GM12878 (cell line): ENCODE results near the gene HOMER2. TPM values are rescaled to one million over a fixed set of nuclear protein-coding genes. Genes with fewer than 3 reads are reported as not detected.
A peak's percentile ranks its signal among the peaks of the same experiment; 100 is the strongest.

Experiments used
- ATAC-seq: fragments of 200-7000 bp; cut with Tn5 transposase; 3 replicates; pipeline ENCODE4 v1.9.1; 2020; ENCODE audit warnings: mild to moderate bottlenecking, moderate library complexity
- BruUV-seq: library from RNA; stranded (reverse); fragments of 400-500 nt; replicated peaks from 2 replicates; lab custom pipeline; 2021; lab: Mats Ljungman, UMichigan
- CTCF ChIA-PET: fragments of 300-600 bp; sonication (Branson Sonifier 250); formaldehyde crosslinking; extraction: SDS; loops from one replicate; lab custom pipeline; 2021; ENCODE audit warnings: inconsistent platforms; lab: Yijun Ruan, JAX
- POLR2A ChIA-PET: fragments of 350-600 bp; formaldehyde crosslinking; extraction: SDS; loops from one replicate; lab custom pipeline; 2021; ENCODE audit warnings: inconsistent platforms; lab: Charles Lee
- RAD21 ChIA-PET: fragments of 300-600 bp; sonication (Branson Sonifier 250); formaldehyde crosslinking; loops from one replicate; lab custom pipeline; 2023; ENCODE audit warnings: antibody characterized with exemption; ENCODE audit not compliant: unreplicated experiment; lab: Charles Lee
- SMC1A ChIA-PET: fragments of 300-600 bp; sonication (Branson Sonifier 250); formaldehyde crosslinking; loops from one replicate; lab custom pipeline; 2023; ENCODE audit not compliant: unreplicated experiment, uncharacterized antibody; lab: Charles Lee
- DNase-seq: peaks from one replicate; pipeline ENCODE4 v3.0.0-alpha.2; 2011; ENCODE audit warnings: low read depth, low spot score
- FAIRE-seq: peaks from 3 replicates; lab custom pipeline; 2011; peaks lifted over from hg19 to GRCh38; lab: Jason Lieb, UNC
- H2AFZ ChIP-seq: 2 replicates; pipeline ENCODE4 v1.6.0; 2011; ENCODE audit warnings: low read depth, low read length, control low read depth; ENCODE audit not compliant: control insufficient read depth
- H3K27ac ChIP-seq: 2 replicates; pipeline ENCODE4 v1.5.1; 2011; ENCODE audit warnings: control low read depth; ENCODE audit not compliant: control insufficient read depth, insufficient read depth
- H3K27me3 ChIP-seq, 2 experiments: replicated peaks in 1 of 2; 2 replicates each; pipeline versions ENCODE4 v1.6.0 to v1.6.1; 2011; ENCODE audit warnings: low read length in 1 of 2; ENCODE audit not compliant: control insufficient read depth in 2 of 2, insufficient read depth in 2 of 2
- H3K36me3 ChIP-seq, 2 experiments: 2 replicates each; pipeline ENCODE4 v1.5.1; 2011; ENCODE audit warnings: low read length in 1 of 2; ENCODE audit not compliant: control insufficient read depth in 2 of 2, insufficient read depth in 2 of 2
- H3K4me1 ChIP-seq: 2 replicates; pipeline ENCODE4 v1.6.1; 2011; ENCODE audit warnings: mild to moderate bottlenecking, low read length, moderate library complexity, mixed read lengths; ENCODE audit not compliant: control insufficient read depth, insufficient read depth
- H3K4me2 ChIP-seq: 2 replicates; pipeline ENCODE4 v1.6.0; 2011; ENCODE audit warnings: control low read depth; ENCODE audit not compliant: control insufficient read depth, insufficient read depth
- H3K4me3 ChIP-seq: fragments of 200-600 bp; sonication (generic); 2 replicates; pipeline ENCODE4 v1.5.1; 2016
- H3K79me2 ChIP-seq: 2 replicates; pipeline ENCODE4 v1.6.0; 2011; ENCODE audit warnings: low read length; ENCODE audit not compliant: control insufficient read depth, insufficient read depth
- H3K9ac ChIP-seq: 2 replicates; pipeline ENCODE4 v1.8.0; 2011; ENCODE audit warnings: low read length, control low read depth, mixed read lengths; ENCODE audit not compliant: control insufficient read depth, insufficient read depth
- H3K9me3 ChIP-seq: replicated peaks from 3 replicates; pipeline ENCODE4 v1.5.1; 2011; ENCODE audit warnings: mild to moderate bottlenecking, low read length; ENCODE audit not compliant: control insufficient read depth, insufficient read depth
- H4K20me1 ChIP-seq: 2 replicates; pipeline ENCODE4 v1.6.0; 2011; ENCODE audit not compliant: control insufficient read depth, insufficient read depth
- BMI1 ChIP-seq: fragments of 450-650 bp; IDR thresholded peaks from 2 replicates; pipeline ENCODE4 v1.6.1; 2016; ENCODE audit warnings: mild to moderate bottlenecking, moderate library complexity, borderline replicate concordance
- CBX3 ChIP-seq: fragments of 200-600 bp; sonication (generic); IDR thresholded peaks from 2 replicates; pipeline ENCODE4 v1.6.1; 2016; ENCODE audit warnings: low read depth, borderline replicate concordance
- CREM ChIP-seq: IDR thresholded peaks from 2 replicates; pipeline ENCODE4 v1.6.1; 2014; ENCODE audit warnings: antibody characterized with exemption, low read depth
- EED ChIP-seq: sonication (generic); IDR thresholded peaks from 2 replicates; pipeline ENCODE4 v1.6.1; 2016; ENCODE audit warnings: antibody characterized with exemption, low read depth
- ESRRA ChIP-seq: IDR thresholded peaks from 2 replicates; pipeline ENCODE4 v1.6.1; 2012; ENCODE audit warnings: mild to moderate bottlenecking, low read length, improper control_type of control experiment
- GATAD2B ChIP-seq: fragments of 450-650 bp; conservative IDR thresholded peaks from 2 replicates; pipeline ENCODE4 v1.6.1; 2017; ENCODE audit warnings: low read depth, mild to moderate bottlenecking, moderate library complexity
- IKZF2 ChIP-seq, 2 experiments: fragments of 450-650 bp; IDR thresholded peaks; 2 replicates each; pipeline ENCODE4 v1.6.1; 2017; ENCODE audit warnings: mild to moderate bottlenecking in 2 of 2, moderate library complexity in 2 of 2
- MXI1 ChIP-seq: fragments of 150-350 bp; IDR thresholded peaks from 2 replicates; pipeline ENCODE4 v1.6.1; 2011; ENCODE audit warnings: low read depth, mild to moderate bottlenecking, inconsistent platforms, low read length, improper control_type of control experiment
- NFYB ChIP-seq: IDR thresholded peaks from 2 replicates; pipeline ENCODE4 v1.6.1; 2011; ENCODE audit warnings: low read depth, mild to moderate bottlenecking, low read length, improper control_type of control experiment, moderate library complexity; ENCODE audit not compliant: insufficient read depth
- PML ChIP-seq: IDR thresholded peaks from 2 replicates; pipeline ENCODE4 v1.6.1; 2012; ENCODE audit warnings: low read length, inconsistent platforms
- RAD21 ChIP-seq: IDR thresholded peaks from 2 replicates; pipeline ENCODE4 v1.6.1; 2011; ENCODE audit warnings: mild to moderate bottlenecking, low read depth, low read length, moderate library complexity; ENCODE audit not compliant: insufficient read depth
- RAD51 ChIP-seq: fragments of 450-650 bp; IDR thresholded peaks from 2 replicates; pipeline ENCODE4 v1.6.1; 2016; ENCODE audit warnings: moderate library complexity, mild to moderate bottlenecking, inconsistent platforms
- RBBP5 ChIP-seq: fragments of 200-600 bp; sonication (generic); conservative IDR thresholded peaks from 2 replicates; pipeline ENCODE4 v1.6.1; 2016
- RUNX3 ChIP-seq: IDR thresholded peaks from 2 replicates; pipeline ENCODE4 v1.6.1; 2012; ENCODE audit warnings: low read length, inconsistent platforms
- SPI1 ChIP-seq: IDR thresholded peaks from 2 replicates; pipeline ENCODE4 v1.6.1; 2011; ENCODE audit warnings: low read depth, mild to moderate bottlenecking, low read length, moderate library complexity, borderline replicate concordance; ENCODE audit not compliant: insufficient read depth
- TCF7 ChIP-seq: IDR thresholded peaks from 2 replicates; pipeline ENCODE4 v1.6.1; 2014; ENCODE audit warnings: antibody characterized with exemption, borderline replicate concordance
- YBX1 ChIP-seq: fragments of 450-650 bp; IDR thresholded peaks from 2 replicates; pipeline ENCODE4 v1.6.1; 2016; ENCODE audit warnings: antibody characterized with exemption
- ZSCAN29 ChIP-seq: fragments of 450-650 bp; IDR thresholded peaks from 2 replicates; pipeline ENCODE4 v1.6.1; 2017; ENCODE audit warnings: mild to moderate bottlenecking, moderate library complexity
- WGBS: methylation state at CpG from one replicate; pipeline ENCODE4 v1.1.6; 2016; ENCODE audit warnings: low lambda C conversion rate; ENCODE audit not compliant: insufficient replicate concordance, insufficient coverage; ENCODE audit errors: missing lambda C conversion rate; 5-methylcytosine and 5-hydroxymethylcytosine counted together
- in situ Hi-C: fragments of 300-500 bp; cut with MboI; formaldehyde crosslinking; loops from 9 replicates; pipeline ENCODE4 v1.14.3; 2018; ENCODE audit warnings: mixed read lengths
- intact Hi-C: fragments of 100-400 bp; cut with micrococcal nuclease; formaldehyde crosslinking; loops from one replicate; pipeline ENCODE4 v1.14.2; 2022; ENCODE audit not compliant: unreplicated experiment
- polyA plus RNA-seq, 11 experiments: library from polyadenylated mRNA; depleted of rRNA in 4 of 11; unstranded in 6 of 11; stranded (reverse) in 5 of 11; fragments of >200 nt; fragmentation: Nextera tagmentation in 4 of 11; fragmentation: Illumina TruSeq in 1 of 11; extraction: Ambion mirVana in 4 of 11; extraction: Trizol in 1 of 11; gene quantifications; 1 replicate in 1 of 11; 2 replicates in 10 of 11; pipeline versions ENCODE4 v1.2.1 to v1.2.3, GENCODE V29; 2011 to 2016; ENCODE audit warnings: inconsistent platforms in 2 of 11, missing spikeins in 2 of 11, low read depth in 1 of 11
- total RNA-seq, 4 experiments: library from RNA; depleted of rRNA in 3 of 4; stranded (reverse); fragments of >200 nt in 3 of 4; fragmentation: Illumina TruSeq in 1 of 4; extraction: Trizol in 1 of 4; gene quantifications; 2 replicates each; pipeline versions ENCODE4 v1.2.1 to v1.2.3, GENCODE V29; 2013 to 2021
- TF ChIP-seq, protein P1 (sequence below): IDR thresholded peaks from 2 replicates; pipeline ENCODE4 v1.6.1; 2011; ENCODE audit warnings: low read depth, mild to moderate bottlenecking, low read length, moderate library complexity, borderline replicate concordance; ENCODE audit errors: extremely low read depth
- TF ChIP-seq, protein P2 (sequence below): fragments of 450-650 bp; IDR thresholded peaks from 2 replicates; pipeline ENCODE4 v1.6.1; 2018; ENCODE audit warnings: borderline replicate concordance, mild to moderate bottlenecking; ENCODE audit not compliant: partially characterized antibody
- TF ChIP-seq, protein P3 (sequence below), 3 experiments: IDR thresholded peaks in 2 of 3; conservative IDR thresholded peaks in 1 of 3; 2 replicates each; pipeline ENCODE4 v1.5.1; 2011; ENCODE audit warnings: low read depth in 3 of 3, low read length in 3 of 3, mild to moderate bottlenecking in 3 of 3, control low read depth in 2 of 3, moderate library complexity in 2 of 3, inconsistent platforms in 1 of 3, mixed read lengths in 1 of 3; ENCODE audit not compliant: control insufficient read depth in 2 of 3, insufficient read depth in 1 of 3; ENCODE audit errors: extremely low read depth in 1 of 3

The HOMER2 gene
- total and polyA plus RNA-seq, 10 of the 15 experiments (the other 5 are each of a cell fraction or from before 2014, with no cell fraction given) = 0.60 to 5.0 (median 1.8) TPM

DNA sequence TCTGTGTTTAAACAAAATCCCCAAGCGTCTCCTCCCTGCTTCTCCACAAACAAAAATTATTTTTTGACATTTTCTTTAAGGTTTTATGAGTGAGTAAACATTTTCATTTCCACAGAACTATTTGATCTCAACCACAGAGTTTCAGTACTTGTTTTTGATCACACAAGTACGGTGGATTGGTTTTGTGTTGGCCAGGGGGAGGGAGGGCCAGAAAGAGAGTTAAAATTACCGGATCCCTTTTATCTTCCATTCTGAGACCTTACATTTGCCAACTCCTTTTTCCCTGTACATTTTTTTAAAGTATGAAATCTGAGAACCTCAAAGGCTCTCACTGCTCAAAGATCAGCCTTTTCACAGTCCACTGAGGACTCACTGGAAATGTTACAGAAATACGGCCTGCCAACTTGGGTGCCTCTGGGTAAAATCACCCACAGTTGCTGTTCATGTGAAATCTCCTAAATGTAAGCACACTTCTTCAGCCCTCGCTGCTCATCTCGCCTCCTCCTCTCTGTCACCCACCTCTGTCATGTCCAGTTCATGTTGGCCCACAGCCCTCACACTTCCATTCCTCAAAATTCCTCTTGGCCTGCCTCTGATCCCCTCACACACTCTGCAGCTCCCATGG, 1.7 kb downstream of the HOMER2 start:
- H4K20me1 ChIP-seq = peaks cover 6% of the 10 kb centered on the region; the same call in 1 of the 2 replicates
- no peaks in the 10 kb centered on the region for H3K9me3 ChIP-seq
- FAIRE-seq = no peak
- CTCF ChIA-PET = no interaction called here
- SMC1A ChIA-PET = no interaction called here
- RAD21 ChIA-PET = no interaction called here
- H3K9ac ChIP-seq = no peak overlapping the region
- H3K27me3 ChIP-seq = peaks cover 6 to 28% of the 10 kb centered on the region in 2 experiments
- intact Hi-C loops = no loop called here
- H3K27ac ChIP-seq = no peak overlapping the region
- peak overlapping the region; percentile 62; the same call in 1 of the 2 replicates for H3K4me2 ChIP-seq
- peak; percentile 87 for ATAC-seq
- in situ Hi-C loops = no loop called here
- WGBS = 21% methylated on average over 6 of the region's 6 CpGs
- H3K79me2 ChIP-seq = no peaks in the 10 kb centered on the region
- BruUV-seq = no TSS peak
- DNase-seq = no peak
- H3K4me3 ChIP-seq = 0 out of 2 replicates have a peak overlapping the region, but pooled peaks have one; percentile 4
- peaks cover 17% of the 10 kb centered on the region for H3K4me1 ChIP-seq
- POLR2A ChIA-PET = interaction anchor here (0.7 kb wide), 1 partner anchor 105 kb away, joined by 3 read pairs; no protein-coding TSS in a partner anchor
- H3K36me3 ChIP-seq = no peaks in the 10 kb centered on the region
- H2AFZ ChIP-seq = no peak overlapping the region
- no peak for TF ChIP-seq YBX1
- no peak for TF ChIP-seq RAD21
- no peak for TF ChIP-seq RAD51
- TF ChIP-seq CBX3 = no peak
- TF ChIP-seq ESRRA = no peak
- TF ChIP-seq RBBP5 = no peak
- TF ChIP-seq, protein P1, sequence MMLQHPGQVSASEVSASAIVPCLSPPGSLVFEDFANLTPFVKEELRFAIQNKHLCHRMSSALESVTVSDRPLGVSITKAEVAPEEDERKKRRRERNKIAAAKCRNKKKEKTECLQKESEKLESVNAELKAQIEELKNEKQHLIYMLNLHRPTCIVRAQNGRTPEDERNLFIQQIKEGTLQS = no peak
- TF ChIP-seq GATAD2B = no peak
- TF ChIP-seq IKZF2 (IDR thresholded peaks at IDR 0.05) = 0 out of 4 replicates have a peak, but pooled peaks of 1 of the 2 experiments have one; percentile 13
- TF ChIP-seq, protein P2, sequence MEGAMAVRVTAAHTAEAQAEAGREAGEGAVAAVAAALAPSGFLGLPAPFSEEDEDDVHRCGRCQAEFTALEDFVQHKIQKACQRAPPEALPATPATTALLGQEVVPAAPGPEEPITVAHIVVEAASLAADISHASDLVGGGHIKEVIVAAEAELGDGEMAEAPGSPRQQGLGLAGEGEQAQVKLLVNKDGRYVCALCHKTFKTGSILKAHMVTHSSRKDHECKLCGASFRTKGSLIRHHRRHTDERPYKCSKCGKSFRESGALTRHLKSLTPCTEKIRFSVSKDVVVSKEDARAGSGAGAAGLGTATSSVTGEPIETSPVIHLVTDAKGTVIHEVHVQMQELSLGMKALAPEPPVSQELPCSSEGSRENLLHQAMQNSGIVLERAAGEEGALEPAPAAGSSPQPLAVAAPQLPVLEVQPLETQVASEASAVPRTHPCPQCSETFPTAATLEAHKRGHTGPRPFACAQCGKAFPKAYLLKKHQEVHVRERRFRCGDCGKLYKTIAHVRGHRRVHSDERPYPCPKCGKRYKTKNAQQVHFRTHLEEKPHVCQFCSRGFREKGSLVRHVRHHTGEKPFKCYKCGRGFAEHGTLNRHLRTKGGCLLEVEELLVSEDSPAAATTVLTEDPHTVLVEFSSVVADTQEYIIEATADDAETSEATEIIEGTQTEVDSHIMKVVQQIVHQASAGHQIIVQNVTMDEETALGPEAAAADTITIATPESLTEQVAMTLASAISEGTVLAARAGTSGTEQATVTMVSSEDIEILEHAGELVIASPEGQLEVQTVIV = no peak
- TF ChIP-seq, protein P3, sequence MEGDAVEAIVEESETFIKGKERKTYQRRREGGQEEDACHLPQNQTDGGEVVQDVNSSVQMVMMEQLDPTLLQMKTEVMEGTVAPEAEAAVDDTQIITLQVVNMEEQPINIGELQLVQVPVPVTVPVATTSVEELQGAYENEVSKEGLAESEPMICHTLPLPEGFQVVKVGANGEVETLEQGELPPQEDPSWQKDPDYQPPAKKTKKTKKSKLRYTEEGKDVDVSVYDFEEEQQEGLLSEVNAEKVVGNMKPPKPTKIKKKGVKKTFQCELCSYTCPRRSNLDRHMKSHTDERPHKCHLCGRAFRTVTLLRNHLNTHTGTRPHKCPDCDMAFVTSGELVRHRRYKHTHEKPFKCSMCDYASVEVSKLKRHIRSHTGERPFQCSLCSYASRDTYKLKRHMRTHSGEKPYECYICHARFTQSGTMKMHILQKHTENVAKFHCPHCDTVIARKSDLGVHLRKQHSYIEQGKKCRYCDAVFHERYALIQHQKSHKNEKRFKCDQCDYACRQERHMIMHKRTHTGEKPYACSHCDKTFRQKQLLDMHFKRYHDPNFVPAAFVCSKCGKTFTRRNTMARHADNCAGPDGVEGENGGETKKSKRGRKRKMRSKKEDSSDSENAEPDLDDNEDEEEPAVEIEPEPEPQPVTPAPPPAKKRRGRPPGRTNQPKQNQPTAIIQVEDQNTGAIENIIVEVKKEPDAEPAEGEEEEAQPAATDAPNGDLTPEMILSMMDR (IDR thresholded peaks at IDR 0.05 in 2 of 3, conservative IDR thresholded peaks at IDR 0.05 in 1 of 3; ENCODE audit: control insufficient read depth in 2 of 3, extremely low read depth in 1 of 3, insufficient read depth in 1 of 3, low read depth in 3 of 3, low read length in 3 of 3) = no peak
- TF ChIP-seq NFYB = no peak
- peak; percentile 83 for TF ChIP-seq RUNX3
- TF ChIP-seq ZSCAN29 = no peak
- no peak for TF ChIP-seq PML
- TF ChIP-seq MXI1 = no peak
- no peak for TF ChIP-seq BMI1
- TF ChIP-seq EED = no peak
- peak; percentile 78 for TF ChIP-seq SPI1
- peak; percentile 69 for TF ChIP-seq TCF7
- TF ChIP-seq CREM = 0 out of 2 replicates have a peak, but pooled peaks have one; percentile 6
